K562 (cell line): Measurements from ENCODE around the gene CCND3. TPM values are rescaled to one million over a fixed set of nuclear protein-coding genes. Genes with fewer than 3 reads are reported as not detected.

ENCODE experiments used
- ZBTB7A ChIP-seq: IDR thresholded peaks from 2 replicates; pipeline ENCODE4 v1.6.1; 2011; ENCODE audit warnings: low read depth, mild to moderate bottlenecking, low read length, moderate library complexity, borderline replicate concordance; ENCODE audit not compliant: control insufficient read depth
- ZC3H8 ChIP-seq: fragments of 450-650 bp; IDR thresholded peaks from 2 replicates; pipeline ENCODE4 v1.6.1; 2017
- ZSCAN32 ChIP-seq: fragments of 450-650 bp; formaldehyde crosslinking; IDR thresholded peaks from 2 replicates; pipeline ENCODE4 v1.4.0; 2020; ENCODE audit warnings: mild to moderate bottlenecking, moderate library complexity
- polyA plus RNA-seq, 8 experiments: library from polyadenylated mRNA; depleted of rRNA in 4 of 8; stranded (reverse) in 5 of 8; unstranded in 3 of 8; fragments of >200 nt; fragmentation: Nextera tagmentation in 2 of 8; fragmentation: Illumina TruSeq in 1 of 8; extraction: Ambion mirVana in 2 of 8; extraction: Trizol in 1 of 8; gene quantifications; 2 replicates each; pipeline versions ENCODE4 v1.2.1 to v1.2.3, GENCODE V29; 2011 to 2014; ENCODE audit warnings: inconsistent platforms in 1 of 8, missing spikeins in 1 of 8
- total RNA-seq, 7 experiments: library from RNA; depleted of rRNA in 6 of 7; stranded (reverse); fragments of >200 nt in 6 of 7; fragmentation: Illumina TruSeq in 2 of 7; extraction: Trizol in 2 of 7; gene quantifications; 2 replicates each; pipeline versions ENCODE4 v1.2.1 to v1.2.3, GENCODE V29; 2011 to 2021; ENCODE audit warnings: low replicate concordance in 1 of 7
- TF ChIP-seq, protein P1 (sequence below): sonication (generic); formaldehyde crosslinking; IDR thresholded peaks from 2 replicates; pipeline ENCODE4 v1.8.0; 2022; ENCODE audit warnings: mild to moderate bottlenecking, missing genetic modification reagents
- TF ChIP-seq, protein P2 (sequence below): fragments of 450-650 bp; formaldehyde crosslinking; conservative IDR thresholded peaks from 2 replicates; pipeline ENCODE4 v1.4.0; 2022; ENCODE audit warnings: mild to moderate bottlenecking, missing genetic modification characterization
- TF ChIP-seq, protein P3 (sequence below): fragments of 250-450 bp; sonication (Bioruptor Pico); IDR thresholded peaks from 2 replicates; pipeline ENCODE4 v1.5.0; 2021; ENCODE audit warnings: mild to moderate bottlenecking, moderate library complexity
- TF ChIP-seq, protein P4 (sequence below): IDR thresholded peaks from 3 replicates; pipeline ENCODE4 v1.6.1; 2011; ENCODE audit warnings: borderline replicate concordance, mild to moderate bottlenecking; ENCODE audit not compliant: insufficient read length, insufficient read depth
- TF ChIP-seq, protein P5 (sequence below): fragments of 200-400 bp; formaldehyde crosslinking; IDR thresholded peaks from 2 replicates; pipeline ENCODE4 v1.6.1; 2017; ENCODE audit warnings: mild to moderate bottlenecking, low read depth, low read length, moderate library complexity

Gene CCND3
- total and polyA plus RNA-seq, 9 of the 15 experiments (the other 6 are each of a cell fraction or from before 2014, with no cell fraction given): 21.5 to 204 (median 97.4) TPM

DNA sequence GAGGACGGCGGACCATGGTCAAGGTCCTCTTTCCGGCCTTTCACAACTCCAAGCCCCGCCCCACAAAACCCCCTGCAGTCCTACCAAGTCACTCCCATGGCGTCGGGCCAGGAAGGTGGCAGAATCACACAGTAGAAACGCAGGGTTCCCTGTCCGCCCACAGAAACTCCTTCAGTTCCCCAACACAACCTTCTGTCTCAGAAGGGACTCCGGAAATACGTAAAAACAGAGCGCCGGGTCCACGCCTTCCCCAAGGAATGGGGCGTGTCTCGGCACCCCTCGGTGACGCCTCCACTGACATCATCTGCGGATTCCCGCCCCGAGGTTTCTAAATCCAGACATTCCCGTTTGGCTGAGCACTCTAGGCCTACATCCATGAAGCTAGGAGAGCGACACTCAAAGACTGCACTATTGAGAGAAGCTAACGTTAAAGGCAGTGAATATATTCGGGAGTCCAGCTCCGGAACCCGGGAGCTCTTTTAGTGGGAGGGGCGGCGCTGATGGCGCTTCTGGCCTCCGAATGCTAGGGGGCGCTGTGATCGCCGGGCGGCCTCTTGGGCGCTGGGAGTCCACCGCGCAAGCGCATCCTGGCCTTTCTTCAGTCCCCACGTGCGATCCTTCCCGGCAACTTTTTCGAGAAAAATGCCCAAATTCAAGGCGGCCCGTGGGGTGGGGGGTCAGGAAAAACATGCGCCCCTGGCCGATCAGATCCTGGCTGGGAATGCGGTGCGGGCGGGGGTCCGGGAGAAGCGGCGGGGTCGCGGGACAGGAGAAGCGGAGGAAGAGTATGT is 20.5 kb downstream of the CCND3 start, which contains the start of the genes BYSL and MED20 (continued):
- TF ChIP-seq, protein P1, sequence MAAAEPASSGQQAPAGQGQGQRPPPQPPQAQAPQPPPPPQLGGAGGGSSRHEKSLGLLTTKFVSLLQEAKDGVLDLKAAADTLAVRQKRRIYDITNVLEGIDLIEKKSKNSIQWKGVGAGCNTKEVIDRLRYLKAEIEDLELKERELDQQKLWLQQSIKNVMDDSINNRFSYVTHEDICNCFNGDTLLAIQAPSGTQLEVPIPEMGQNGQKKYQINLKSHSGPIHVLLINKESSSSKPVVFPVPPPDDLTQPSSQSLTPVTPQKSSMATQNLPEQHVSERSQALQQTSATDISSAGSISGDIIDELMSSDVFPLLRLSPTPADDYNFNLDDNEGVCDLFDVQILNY: no peak
- TF ChIP-seq ZC3H8 (no peak), ZBTB7A (peak; percentile 51; the same call in 1 of the 2 replicates), ZSCAN32 (CRISPR knock-in tag) (no peak)
- TF ChIP-seq, protein P2, sequence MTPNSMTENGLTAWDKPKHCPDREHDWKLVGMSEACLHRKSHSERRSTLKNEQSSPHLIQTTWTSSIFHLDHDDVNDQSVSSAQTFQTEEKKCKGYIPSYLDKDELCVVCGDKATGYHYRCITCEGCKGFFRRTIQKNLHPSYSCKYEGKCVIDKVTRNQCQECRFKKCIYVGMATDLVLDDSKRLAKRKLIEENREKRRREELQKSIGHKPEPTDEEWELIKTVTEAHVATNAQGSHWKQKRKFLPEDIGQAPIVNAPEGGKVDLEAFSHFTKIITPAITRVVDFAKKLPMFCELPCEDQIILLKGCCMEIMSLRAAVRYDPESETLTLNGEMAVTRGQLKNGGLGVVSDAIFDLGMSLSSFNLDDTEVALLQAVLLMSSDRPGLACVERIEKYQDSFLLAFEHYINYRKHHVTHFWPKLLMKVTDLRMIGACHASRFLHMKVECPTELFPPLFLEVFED (CRISPR knock-in tag): 0 out of 2 replicates have a peak, but pooled peaks have one; percentile 58
- TF ChIP-seq, protein P3, sequence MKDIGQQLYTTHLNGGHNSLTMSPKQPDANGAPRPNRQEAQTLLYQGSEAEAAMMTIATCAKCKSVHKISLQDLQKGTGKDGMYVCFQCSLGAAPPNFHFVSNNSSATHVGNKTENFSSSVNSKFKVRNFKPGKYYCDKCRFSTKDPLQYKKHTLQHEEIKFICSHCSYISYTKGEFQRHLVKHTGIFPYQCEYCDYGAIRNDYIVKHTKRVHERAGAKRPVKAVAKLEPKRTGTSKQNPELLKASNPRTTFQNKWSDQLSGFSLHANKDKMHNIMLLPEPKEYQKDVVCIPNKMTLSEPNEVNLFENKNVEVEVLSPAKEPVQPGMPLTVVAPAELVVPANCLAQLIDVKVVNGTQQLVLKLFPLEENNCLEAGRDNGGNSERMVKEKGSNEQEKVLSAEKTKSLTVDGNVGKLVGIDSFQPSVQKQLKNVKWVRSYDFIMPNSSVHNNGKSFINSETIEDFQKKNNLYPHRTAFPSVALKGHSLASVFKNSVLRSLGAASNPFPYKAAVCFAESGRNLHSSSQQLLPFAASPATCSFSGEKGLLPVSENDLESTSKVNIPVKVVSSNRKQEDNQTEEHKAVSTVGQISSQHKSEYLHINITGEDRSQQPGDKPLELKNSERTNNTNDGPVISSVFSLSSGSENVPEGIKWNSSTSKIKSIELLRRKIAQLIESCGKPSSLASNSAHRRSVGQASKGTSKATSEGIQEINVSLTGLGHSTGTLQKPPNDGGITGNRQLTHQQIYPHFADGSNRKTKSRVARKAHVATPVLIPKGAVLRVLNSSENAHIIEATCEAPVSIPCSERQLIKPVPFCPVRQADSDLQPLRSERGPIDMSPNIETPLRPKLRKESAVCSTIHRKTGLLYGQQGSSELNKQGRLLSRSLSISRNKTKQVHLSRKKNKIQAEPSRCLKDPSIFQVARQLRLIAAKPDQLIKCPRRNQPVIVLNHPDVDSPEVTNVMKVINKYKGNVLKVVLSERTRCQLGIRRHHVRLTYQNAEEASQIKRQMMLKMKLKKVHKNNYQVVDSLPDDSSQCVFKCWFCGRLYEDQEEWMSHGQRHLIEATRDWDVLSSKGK (CRISPR knock-in tag): no peak
- TF ChIP-seq, protein P4, sequence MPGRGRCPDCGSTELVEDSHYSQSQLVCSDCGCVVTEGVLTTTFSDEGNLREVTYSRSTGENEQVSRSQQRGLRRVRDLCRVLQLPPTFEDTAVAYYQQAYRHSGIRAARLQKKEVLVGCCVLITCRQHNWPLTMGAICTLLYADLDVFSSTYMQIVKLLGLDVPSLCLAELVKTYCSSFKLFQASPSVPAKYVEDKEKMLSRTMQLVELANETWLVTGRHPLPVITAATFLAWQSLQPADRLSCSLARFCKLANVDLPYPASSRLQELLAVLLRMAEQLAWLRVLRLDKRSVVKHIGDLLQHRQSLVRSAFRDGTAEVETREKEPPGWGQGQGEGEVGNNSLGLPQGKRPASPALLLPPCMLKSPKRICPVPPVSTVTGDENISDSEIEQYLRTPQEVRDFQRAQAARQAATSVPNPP: no peak
- TF ChIP-seq, protein P5, sequence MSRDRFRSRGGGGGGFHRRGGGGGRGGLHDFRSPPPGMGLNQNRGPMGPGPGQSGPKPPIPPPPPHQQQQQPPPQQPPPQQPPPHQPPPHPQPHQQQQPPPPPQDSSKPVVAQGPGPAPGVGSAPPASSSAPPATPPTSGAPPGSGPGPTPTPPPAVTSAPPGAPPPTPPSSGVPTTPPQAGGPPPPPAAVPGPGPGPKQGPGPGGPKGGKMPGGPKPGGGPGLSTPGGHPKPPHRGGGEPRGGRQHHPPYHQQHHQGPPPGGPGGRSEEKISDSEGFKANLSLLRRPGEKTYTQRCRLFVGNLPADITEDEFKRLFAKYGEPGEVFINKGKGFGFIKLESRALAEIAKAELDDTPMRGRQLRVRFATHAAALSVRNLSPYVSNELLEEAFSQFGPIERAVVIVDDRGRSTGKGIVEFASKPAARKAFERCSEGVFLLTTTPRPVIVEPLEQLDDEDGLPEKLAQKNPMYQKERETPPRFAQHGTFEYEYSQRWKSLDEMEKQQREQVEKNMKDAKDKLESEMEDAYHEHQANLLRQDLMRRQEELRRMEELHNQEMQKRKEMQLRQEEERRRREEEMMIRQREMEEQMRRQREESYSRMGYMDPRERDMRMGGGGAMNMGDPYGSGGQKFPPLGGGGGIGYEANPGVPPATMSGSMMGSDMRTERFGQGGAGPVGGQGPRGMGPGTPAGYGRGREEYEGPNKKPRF: no peak
